ENCODE measurements around the gene P2RY2.

P2RY2 gene

GRCh38 chr11:73267122-73267846, 49.2 kb downstream of the P2RY2 start:
- no peak for TF ChIP-seq CTCF (IDR thresholded peaks at IDR 0.05; ENCODE audit: insufficient read depth, low read length, poor library complexity, severe bottlenecking)
- TF ChIP-seq EZH2phosphoT487 (conservative IDR thresholded peaks at IDR 0.05; ENCODE audit: low read length) = no peak
- H4K20me1 ChIP-seq (ENCODE audit: low read depth, low read length) = no peaks in the 10 kb centered on the region
- no peaks in the 10 kb centered on the region for H3K36me3 ChIP-seq (ENCODE audit: low read length)
- no peaks in the 10 kb centered on the region for H3K9me2 ChIP-seq (replicated peaks; ENCODE audit: insufficient read depth, low read length)
- H3K4me3 ChIP-seq (ENCODE audit: insufficient read depth, low read length, poor library complexity, severe bottlenecking) = no peak overlapping the region
- no peaks in the 10 kb centered on the region for H3K9me3 ChIP-seq (ENCODE audit: insufficient read depth, low read length)
- H3K9ac ChIP-seq (ENCODE audit: low read length) = no peak overlapping the region
- no peak overlapping the region for H3K27ac ChIP-seq (ENCODE audit: low read depth, low read length)
- no peaks in the 10 kb centered on the region for H3K79me2 ChIP-seq (ENCODE audit: insufficient read depth, low read length)
- no peaks in the 10 kb centered on the region for H3F3A ChIP-seq (ENCODE audit: insufficient read depth)
- H3K4me2 ChIP-seq (ENCODE audit: low read depth, low read length, poor library complexity, severe bottlenecking) = no peak overlapping the region
- H3K27me3 ChIP-seq (ENCODE audit: low read length) = no peaks in the 10 kb centered on the region
- H2AFZ ChIP-seq (ENCODE audit: low read depth, low read length, severe bottlenecking) = no peak overlapping the region

GRCh38 chr11:73267906-73268540, 49.9 kb downstream of the P2RY2 start:
- Histone ChIP-seq H3K27me3 (ENCODE audit: low read length) (no peaks in the 10 kb centered on the region), H4K20me1 (ENCODE audit: low read depth, low read length) (no peaks in the 10 kb centered on the region), H3K36me3 (ENCODE audit: low read length) (no peaks in the 10 kb centered on the region), H3K9me2 (replicated peaks; ENCODE audit: insufficient read depth, low read length) (no peaks in the 10 kb centered on the region), H3K4me2 (ENCODE audit: low read depth, low read length, poor library complexity, severe bottlenecking) (no peak overlapping the region), H3F3A (ENCODE audit: insufficient read depth) (no peaks in the 10 kb centered on the region), H3K4me3 (ENCODE audit: insufficient read depth, low read length, poor library complexity, severe bottlenecking) (no peak overlapping the region), H3K27ac (ENCODE audit: low read depth, low read length) (no peak overlapping the region), H2AFZ (ENCODE audit: low read depth, low read length, severe bottlenecking) (no peak overlapping the region), H3K9ac (ENCODE audit: low read length) (no peak overlapping the region), H3K79me2 (ENCODE audit: insufficient read depth, low read length) (no peaks in the 10 kb centered on the region), H3K9me3 (ENCODE audit: insufficient read depth, low read length) (no peaks in the 10 kb centered on the region)
- TF ChIP-seq EZH2phosphoT487 (conservative IDR thresholded peaks at IDR 0.05; ENCODE audit: low read length) (no peak), CTCF (IDR thresholded peaks at IDR 0.05; ENCODE audit: insufficient read depth, low read length, poor library complexity, severe bottlenecking) (no peak)

- no peak overlapping the region for H2AFZ ChIP-seq (ENCODE audit: low read depth, low read length, severe bottlenecking)
- H3K9me3 ChIP-seq (ENCODE audit: insufficient read depth, low read length) = no peaks in the 10 kb centered on the region
- no peaks in the 10 kb centered on the region for H3F3A ChIP-seq (ENCODE audit: insufficient read depth)
- no peaks in the 10 kb centered on the region for H3K9me2 ChIP-seq (replicated peaks; ENCODE audit: insufficient read depth, low read length)
- no peak for TF ChIP-seq CTCF (IDR thresholded peaks at IDR 0.05; ENCODE audit: insufficient read depth, low read length, poor library complexity, severe bottlenecking)
- TF ChIP-seq EZH2phosphoT487 (conservative IDR thresholded peaks at IDR 0.05; ENCODE audit: low read length) = no peak
- H3K27me3 ChIP-seq (ENCODE audit: low read length) = no peaks in the 10 kb centered on the region
- no peak overlapping the region for H3K4me2 ChIP-seq (ENCODE audit: low read depth, low read length, poor library complexity, severe bottlenecking)
- H3K9ac ChIP-seq (ENCODE audit: low read length) = no peak overlapping the region
- H3K79me2 ChIP-seq (ENCODE audit: insufficient read depth, low read length) = no peaks in the 10 kb centered on the region
- H3K36me3 ChIP-seq (ENCODE audit: low read length) = no peaks in the 10 kb centered on the region
- no peaks in the 10 kb centered on the region for H4K20me1 ChIP-seq (ENCODE audit: low read depth, low read length)
- H3K4me3 ChIP-seq (ENCODE audit: insufficient read depth, low read length, poor library complexity, severe bottlenecking) = no peak overlapping the region
- H3K27ac ChIP-seq (ENCODE audit: low read depth, low read length) = no peak overlapping the region
Observed at GRCh38 chr11:73268671-73269271, 50.7 kb downstream of the P2RY2 start.

Measured in SU-DHL-6 (cell line).